K562 (cell line): ENCODE data around the gene PRR11. TPM values are rescaled to one million over a fixed set of nuclear protein-coding genes. Genes with fewer than 3 reads are reported as not detected.

Experiments
- CEBPG ChIP-seq, 3 experiments: fragments of 200-800 bp in 1 of 3; sonication (Bioruptor generic) in 1 of 3; sonication (generic) in 1 of 3; formaldehyde crosslinking in 1 of 3; IDR thresholded peaks in 2 of 3; conservative IDR thresholded peaks in 1 of 3; 2 replicates each; pipeline versions ENCODE4 v1.6.1 to v1.8.0; 2016 to 2022; ENCODE audit warnings: missing compliant biosample characterization in 2 of 3, missing genetic modification characterization in 2 of 3, mild to moderate bottlenecking in 1 of 3, missing genetic modification reagents in 1 of 3
- CREM ChIP-seq: IDR thresholded peaks from 2 replicates; pipeline ENCODE4 v1.6.1; 2014; ENCODE audit warnings: antibody characterized with exemption, low read depth
- E2F6 ChIP-seq, 2 experiments: IDR thresholded peaks; 2 replicates each; pipeline ENCODE4 v1.6.1; 2011; ENCODE audit warnings: borderline replicate concordance in 1 of 2, control low read depth in 1 of 2, low read depth in 1 of 2, low read length in 1 of 2, mild to moderate bottlenecking in 1 of 2, mixed read lengths in 1 of 2, moderate library complexity in 1 of 2; ENCODE audit not compliant: insufficient read depth in 1 of 2, insufficient read length in 1 of 2, poor library complexity in 1 of 2, severe bottlenecking in 1 of 2; ENCODE audit errors: extremely low read depth in 1 of 2
- ETV1 ChIP-seq: fragments of 450-650 bp; conservative IDR thresholded peaks from 2 replicates; pipeline ENCODE4 v1.6.1; 2016; ENCODE audit warnings: missing genetic modification characterization, control low read depth, low read depth, missing compliant biosample characterization
- ETV5 ChIP-seq: sonication (generic); formaldehyde crosslinking; IDR thresholded peaks from 2 replicates; pipeline ENCODE4 v1.4.0; 2020; ENCODE audit warnings: low read depth, mild to moderate bottlenecking, missing genetic modification reagents
- ILF3 ChIP-seq: fragments of 450-650 bp; IDR thresholded peaks from 2 replicates; pipeline ENCODE4 v1.6.1; 2018; ENCODE audit warnings: antibody characterized with exemption, mild to moderate bottlenecking, moderate library complexity, borderline replicate concordance
- KDM1A ChIP-seq, 2 experiments: fragments of 450-650 bp; IDR thresholded peaks; 2 replicates each; pipeline ENCODE4 v1.6.1; 2016; ENCODE audit warnings: mild to moderate bottlenecking in 2 of 2
- LCOR ChIP-seq: sonication (generic); formaldehyde crosslinking; IDR thresholded peaks from 2 replicates; pipeline ENCODE4 v1.8.0; 2022; ENCODE audit warnings: mild to moderate bottlenecking, missing genetic modification reagents
- MAZ ChIP-seq, 2 experiments: fragments of 450-650 bp in 1 of 2; sonication (generic) in 1 of 2; formaldehyde crosslinking; IDR thresholded peaks in 1 of 2; conservative IDR thresholded peaks in 1 of 2; 2 replicates each; pipeline versions ENCODE4 v1.4.0 to v1.5.0; 2020; ENCODE audit warnings: mild to moderate bottlenecking in 1 of 2, missing genetic modification reagents in 1 of 2
- MIER1 ChIP-seq: fragments of 450-650 bp; IDR thresholded peaks from 2 replicates; pipeline ENCODE4 v1.6.1; 2016; ENCODE audit warnings: antibody characterized with exemption, mild to moderate bottlenecking, low read depth
- NFIC ChIP-seq: fragments of 450-650 bp; IDR thresholded peaks from 2 replicates; pipeline ENCODE4 v1.6.1; 2017; ENCODE audit warnings: mild to moderate bottlenecking, inconsistent platforms
- RUNX1 ChIP-seq: sonication (generic); IDR thresholded peaks from 2 replicates; pipeline ENCODE4 v1.6.1; 2016; ENCODE audit warnings: antibody characterized with exemption, low read depth
- SAP30 ChIP-seq: fragments of 200-600 bp; sonication (generic); IDR thresholded peaks from 2 replicates; pipeline ENCODE4 v1.6.1; 2012; ENCODE audit warnings: borderline replicate concordance, low read depth, mild to moderate bottlenecking, moderate library complexity, low read length, control low read depth, inconsistent platforms; ENCODE audit not compliant: insufficient read depth, poor library complexity, severe bottlenecking
- SIN3B ChIP-seq: fragments of 450-650 bp; IDR thresholded peaks from 2 replicates; pipeline ENCODE4 v1.6.1; 2017; ENCODE audit warnings: low read depth, mild to moderate bottlenecking, moderate library complexity
- SIX5 ChIP-seq, 2 experiments: IDR thresholded peaks; 2 replicates each; pipeline ENCODE4 v1.6.1; 2011; ENCODE audit warnings: low read length in 2 of 2, borderline replicate concordance in 1 of 2, low read depth in 1 of 2, mild to moderate bottlenecking in 1 of 2, moderate library complexity in 1 of 2; ENCODE audit not compliant: insufficient read depth in 1 of 2
- TAF15 ChIP-seq: fragments of 200-400 bp; formaldehyde crosslinking; IDR thresholded peaks from 2 replicates; pipeline ENCODE4 v1.6.1; 2017; ENCODE audit warnings: mild to moderate bottlenecking, low read depth, low read length, moderate library complexity
- TGIF2 ChIP-seq: sonication (generic); formaldehyde crosslinking; IDR thresholded peaks from 2 replicates; pipeline ENCODE4 v1.8.1; 2022; ENCODE audit warnings: mild to moderate bottlenecking, missing genetic modification reagents, moderate library complexity
- WHSC1 ChIP-seq: IDR thresholded peaks from one replicate; pipeline ENCODE4 v1.6.1; 2012; ENCODE audit warnings: low read length, control low read depth, inconsistent platforms
- ZBED1 ChIP-seq: IDR thresholded peaks from 2 replicates; pipeline ENCODE4 v1.6.1; 2014
- ZC3H8 ChIP-seq: fragments of 450-650 bp; IDR thresholded peaks from 2 replicates; pipeline ENCODE4 v1.6.1; 2017
- ZNF184 ChIP-seq: sonication (generic); formaldehyde crosslinking; IDR thresholded peaks from 2 replicates; pipeline ENCODE4 v1.5.0; 2020; ENCODE audit warnings: missing genetic modification reagents
- polyA plus RNA-seq, 8 experiments: library from polyadenylated mRNA; depleted of rRNA in 4 of 8; stranded (reverse) in 5 of 8; unstranded in 3 of 8; fragments of >200 nt; fragmentation: Nextera tagmentation in 2 of 8; fragmentation: Illumina TruSeq in 1 of 8; extraction: Ambion mirVana in 2 of 8; extraction: Trizol in 1 of 8; gene quantifications; 2 replicates each; pipeline versions ENCODE4 v1.2.1 to v1.2.3, GENCODE V29; 2011 to 2014; ENCODE audit warnings: inconsistent platforms in 1 of 8, missing spikeins in 1 of 8
- total RNA-seq, 7 experiments: library from RNA; depleted of rRNA in 6 of 7; stranded (reverse); fragments of >200 nt in 6 of 7; fragmentation: Illumina TruSeq in 2 of 7; extraction: Trizol in 2 of 7; gene quantifications; 2 replicates each; pipeline versions ENCODE4 v1.2.1 to v1.2.3, GENCODE V29; 2011 to 2021; ENCODE audit warnings: low replicate concordance in 1 of 7
- TF ChIP-seq, protein P1 (sequence below), 3 experiments: fragments of 200-800 bp in 1 of 3; sonication (Bioruptor generic) in 1 of 3; sonication (generic) in 1 of 3; formaldehyde crosslinking in 1 of 3; IDR thresholded peaks; 2 replicates each; pipeline versions ENCODE4 v1.6.1 to v1.8.0; 2016 to 2022; ENCODE audit warnings: mild to moderate bottlenecking in 2 of 3, missing compliant biosample characterization in 2 of 3, missing genetic modification characterization in 2 of 3, missing genetic modification reagents in 1 of 3

PRR11 gene
- total and polyA plus RNA-seq, 9 of the 15 experiments (the other 6 are each of a cell fraction or from before 2014, with no cell fraction given), result 13.3 to 75.2 (median 46.4) TPM

DNA sequence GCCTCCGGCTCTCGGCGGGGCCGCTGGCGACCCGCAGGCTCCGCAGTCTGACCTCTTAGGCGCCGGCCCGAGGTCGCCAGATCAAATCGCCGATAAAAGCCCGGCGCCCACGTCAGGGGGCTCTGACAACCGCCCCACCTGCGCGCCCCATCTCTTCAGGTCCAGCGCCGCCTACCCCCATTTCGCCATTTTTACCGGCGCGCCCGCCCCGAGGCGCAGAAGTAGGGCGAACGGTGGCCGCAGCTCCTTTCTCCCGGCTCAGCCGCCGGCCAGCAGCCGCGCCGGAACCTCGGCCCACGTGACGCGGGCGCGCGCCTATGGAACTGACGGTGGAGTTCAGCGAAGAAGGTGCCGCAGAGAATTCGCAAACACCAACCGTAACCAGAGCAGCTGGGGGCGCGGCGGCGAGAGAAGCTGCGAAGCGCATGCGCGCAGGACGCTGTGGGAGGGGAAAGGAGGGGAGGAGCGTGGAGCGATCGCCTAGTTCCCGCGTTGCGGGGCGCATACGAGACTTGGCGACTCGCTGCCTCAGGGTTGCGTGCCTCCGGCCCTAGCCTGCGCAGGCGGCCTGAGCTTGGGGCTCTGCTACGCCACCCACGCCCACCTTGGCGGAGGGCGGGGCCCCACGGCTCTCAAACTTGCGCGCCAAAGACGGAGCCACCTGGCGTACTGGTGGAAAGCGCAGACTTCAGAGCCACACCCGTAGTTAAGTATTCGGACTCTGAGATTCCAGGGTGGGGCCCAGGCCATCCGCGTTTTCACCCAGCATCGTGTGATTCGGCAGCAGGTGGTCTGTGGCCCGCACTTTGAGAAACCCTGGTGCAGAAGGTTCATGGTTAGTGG lies 48.9 kb upstream of the PRR11 start, which contains the start of gene TRIM37 (continued):
- TF ChIP-seq SIN3B (0 out of 2 replicates have a peak, but pooled peaks have one; percentile 22), ETV1 (tag) (peak; percentile 38; the same call in 1 of the 2 replicates), TAF15 (peak; percentile 75; the same call in 1 of the 2 replicates), ZC3H8 (no peak), RUNX1 (peak; percentile 62; the same call in 1 of the 2 replicates), E2F6 (IDR thresholded peaks at IDR 0.05; ENCODE audit: borderline replicate concordance in 1 of 2, extremely low read depth in 1 of 2, insufficient read depth in 1 of 2, insufficient read length in 1 of 2, low read depth in 1 of 2, low read length in 1 of 2, poor library complexity in 1 of 2, severe bottlenecking in 1 of 2) (peak; percentile 77 to 90), ZNF184 (CRISPR knock-in tag) (no peak), NFIC (peak; percentile 11; the same call in 1 of the 2 replicates), ILF3 (no peak; the same call in 1 of the 2 replicates), MIER1 (no peak), SAP30 (peak; percentile 74), CREM (peak; percentile 51; the same call in 1 of the 2 replicates), LCOR (peak; percentile 79; the same call in 1 of the 2 replicates), KDM1A (IDR thresholded peaks at IDR 0.05) (peak; percentile 73 to 78), TGIF2 (CRISPR knock-in tag) (peak; percentile 77; the same call in 1 of the 2 replicates), WHSC1 (no peak), ETV5 (CRISPR knock-in tag) (no peak), CEBPG (CRISPR knock-in tag; IDR thresholded peaks at IDR 0.05) (0 out of 2 replicates have a peak, but pooled peaks have one; percentile 59), CEBPG (tag; conservative IDR thresholded peaks at IDR 0.05 in 1 of 2, IDR thresholded peaks at IDR 0.05 in 1 of 2) (no peak), ZBED1 (0 out of 2 replicates have a peak, but pooled peaks have one; percentile 13), SIX5 (IDR thresholded peaks at IDR 0.05; ENCODE audit: borderline replicate concordance in 1 of 2, insufficient read depth in 1 of 2, low read depth in 1 of 2, low read length in 2 of 2) (no peak), MAZ (CRISPR knock-in tag; conservative IDR thresholded peaks at IDR 0.05 in 1 of 2, IDR thresholded peaks at IDR 0.05 in 1 of 2) (peak; percentile 85 to 97)
- TF ChIP-seq, protein P1, sequence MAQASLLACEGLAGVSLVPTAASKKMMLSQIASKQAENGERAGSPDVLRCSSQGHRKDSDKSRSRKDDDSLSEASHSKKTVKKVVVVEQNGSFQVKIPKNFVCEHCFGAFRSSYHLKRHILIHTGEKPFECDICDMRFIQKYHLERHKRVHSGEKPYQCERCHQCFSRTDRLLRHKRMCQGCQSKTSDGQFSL (CRISPR knock-in tag; IDR thresholded peaks at IDR 0.05), result no peak
- TF ChIP-seq, protein P1 (tag; IDR thresholded peaks at IDR 0.05), result no peak
